K562 (cell line): ENCODE results near the gene MAN2B1. TPM values are rescaled to one million over a fixed set of nuclear protein-coding genes. Genes with fewer than 3 reads are reported as not detected.

Source experiments
- BRF2 ChIP-seq: IDR thresholded peaks from 3 replicates; pipeline ENCODE4 v1.6.1; 2011; ENCODE audit warnings: borderline replicate concordance, mild to moderate bottlenecking; ENCODE audit not compliant: insufficient read length, insufficient read depth
- CBFA2T2 ChIP-seq: fragments of 450-650 bp; conservative IDR thresholded peaks from 2 replicates; pipeline ENCODE4 v1.6.1; 2017; ENCODE audit warnings: mild to moderate bottlenecking
- CBX5 ChIP-seq: IDR thresholded peaks from 2 replicates; pipeline ENCODE4 v1.6.1; 2014; ENCODE audit warnings: low read depth, borderline replicate concordance
- EWSR1 ChIP-seq: fragments of 450-650 bp; IDR thresholded peaks from 2 replicates; pipeline ENCODE4 v1.6.1; 2018; ENCODE audit warnings: borderline replicate concordance, mild to moderate bottlenecking, low read depth, moderate library complexity; ENCODE audit not compliant: partially characterized antibody
- HDAC1 ChIP-seq, 2 experiments: fragments of 450-650 bp; IDR thresholded peaks; 2 replicates each; pipeline ENCODE4 v1.6.1; 2016 to 2017; ENCODE audit warnings: inconsistent platforms in 1 of 2, mild to moderate bottlenecking in 1 of 2, moderate library complexity in 1 of 2
- HDAC2 ChIP-seq: fragments of 450-650 bp; IDR thresholded peaks from 2 replicates; pipeline ENCODE4 v1.6.1; 2016; ENCODE audit warnings: mild to moderate bottlenecking
- IRF2 ChIP-seq: sonication (generic); formaldehyde crosslinking; IDR thresholded peaks from 2 replicates; pipeline ENCODE4 v1.8.1; 2022; ENCODE audit warnings: mild to moderate bottlenecking, missing genetic modification reagents
- MBD1 ChIP-seq: fragments of 250-450 bp; sonication (Bioruptor Pico); IDR thresholded peaks from 2 replicates; pipeline ENCODE4 v1.8.0; 2022; ENCODE audit warnings: inconsistent platforms
- MNT ChIP-seq, 2 experiments: fragments of 450-650 bp; conservative IDR thresholded peaks; 2 replicates each; pipeline ENCODE4 v1.6.1; 2017; ENCODE audit warnings: mild to moderate bottlenecking in 2 of 2, moderate library complexity in 2 of 2
- NBN ChIP-seq: fragments of 450-650 bp; IDR thresholded peaks from 2 replicates; pipeline ENCODE4 v1.6.1; 2016; ENCODE audit warnings: low read depth, mild to moderate bottlenecking
- NFE2 ChIP-seq: IDR thresholded peaks from 2 replicates; pipeline ENCODE4 v1.6.1; 2014; ENCODE audit warnings: antibody characterized with exemption, low read depth
- NR2F6 ChIP-seq: fragments of 450-650 bp; formaldehyde crosslinking; IDR thresholded peaks from 2 replicates; pipeline ENCODE4 v1.4.0; 2020; ENCODE audit warnings: mild to moderate bottlenecking
- POU5F1 ChIP-seq: fragments of 150-350 bp; IDR thresholded peaks from 2 replicates; pipeline ENCODE4 v1.6.1; 2014; ENCODE audit warnings: borderline replicate concordance, low read length, low read depth, mild to moderate bottlenecking; ENCODE audit not compliant: partially characterized antibody
- RBM25 ChIP-seq: fragments of 200-400 bp; formaldehyde crosslinking; IDR thresholded peaks from 2 replicates; pipeline ENCODE4 v1.6.1; 2018; ENCODE audit warnings: low read length, low read depth, moderate library complexity; ENCODE audit not compliant: severe bottlenecking
- RHOXF2B ChIP-seq: fragments of 250-450 bp; sonication (Bioruptor Pico); conservative IDR thresholded peaks from 2 replicates; pipeline ENCODE4 v1.5.1; 2021
- TEAD4 ChIP-seq, 2 experiments: sonication (generic) in 1 of 2; formaldehyde crosslinking in 1 of 2; IDR thresholded peaks; 2 replicates each; pipeline versions ENCODE4 v1.6.1 to v1.8.0; 2012 to 2022; ENCODE audit warnings: borderline replicate concordance in 1 of 2, inconsistent platforms in 1 of 2, low read length in 1 of 2, mild to moderate bottlenecking in 1 of 2, missing genetic modification reagents in 1 of 2
- TRIM24 ChIP-seq, 2 experiments: fragments of 450-650 bp; IDR thresholded peaks; 2 replicates each; pipeline ENCODE4 v1.6.1; 2016
- ZNF274 ChIP-seq: IDR thresholded peaks from 2 replicates; pipeline ENCODE4 v1.6.1; 2011; ENCODE audit warnings: low read depth, mild to moderate bottlenecking, low read length, moderate library complexity, borderline replicate concordance
- ZNF280B ChIP-seq: fragments of 250-450 bp; sonication (Bioruptor Pico); IDR thresholded peaks from 2 replicates; pipeline ENCODE4 v1.5.1; 2021; ENCODE audit warnings: mild to moderate bottlenecking
- ZNF347 ChIP-seq: fragments of 450-650 bp; formaldehyde crosslinking; IDR thresholded peaks from 2 replicates; pipeline ENCODE4 v1.4.0; 2020; ENCODE audit warnings: low read depth, mild to moderate bottlenecking, moderate library complexity
- ZNF57 ChIP-seq: fragments of 450-650 bp; formaldehyde crosslinking; IDR thresholded peaks from 2 replicates; pipeline ENCODE4 v1.4.0; 2020; ENCODE audit warnings: mild to moderate bottlenecking, moderate library complexity
- ZNF764 ChIP-seq: fragments of 250-450 bp; sonication (Bioruptor Pico); IDR thresholded peaks from 2 replicates; pipeline ENCODE4 v1.4.0; 2020; ENCODE audit warnings: low read depth, mild to moderate bottlenecking, moderate library complexity
- polyA plus RNA-seq, 8 experiments: library from polyadenylated mRNA; depleted of rRNA in 4 of 8; stranded (reverse) in 5 of 8; unstranded in 3 of 8; fragments of >200 nt; fragmentation: Nextera tagmentation in 2 of 8; fragmentation: Illumina TruSeq in 1 of 8; extraction: Ambion mirVana in 2 of 8; extraction: Trizol in 1 of 8; gene quantifications; 2 replicates each; pipeline versions ENCODE4 v1.2.1 to v1.2.3, GENCODE V29; 2011 to 2014; ENCODE audit warnings: inconsistent platforms in 1 of 8, missing spikeins in 1 of 8
- total RNA-seq, 7 experiments: library from RNA; depleted of rRNA in 6 of 7; stranded (reverse); fragments of >200 nt in 6 of 7; fragmentation: Illumina TruSeq in 2 of 7; extraction: Trizol in 2 of 7; gene quantifications; 2 replicates each; pipeline versions ENCODE4 v1.2.1 to v1.2.3, GENCODE V29; 2011 to 2021; ENCODE audit warnings: low replicate concordance in 1 of 7

The MAN2B1 gene
- total and polyA plus RNA-seq, 9 of the 15 experiments (the other 6 are each of a cell fraction or from before 2014, with no cell fraction given) = 0.59 to 33.8 (median 11.4) TPM

- TF ChIP-seq HDAC2 (no peak), RBM25 (peak; percentile 66), CBX5 (peak; percentile 93), ZNF57 (CRISPR knock-in tag) (no peak), ZNF280B (CRISPR knock-in tag) (peak; percentile 74; the same call in 1 of the 2 replicates), POU5F1 (no peak), IRF2 (CRISPR knock-in tag) (no peak), BRF2 (no peak), NR2F6 (CRISPR knock-in tag) (no peak), HDAC1 (IDR thresholded peaks at IDR 0.05) (no peak), ZNF274 (peak; percentile 81), CBFA2T2 (no peak), NFE2 (no peak), RHOXF2B (CRISPR knock-in tag) (no peak), MBD1 (CRISPR knock-in tag) (0 out of 2 replicates have a peak, but pooled peaks have one; percentile 5), ZNF764 (no peak), EWSR1 (no peak), TEAD4 (IDR thresholded peaks at IDR 0.05; ENCODE audit: low read length) (peak; percentile 65; the same call in 1 of the 2 replicates), TEAD4 (CRISPR knock-in tag; IDR thresholded peaks at IDR 0.05; ENCODE audit: borderline replicate concordance) (no peak), NBN (no peak), MNT (conservative IDR thresholded peaks at IDR 0.05) (no peak), TRIM24 (IDR thresholded peaks at IDR 0.05) (peak; percentile 6 to 67; a peak in 2 of 4 replicates), ZNF347 (no peak)
Measured at GRCh38 chr19:12628040-12629022, 38.2 kb downstream of the MAN2B1 start (continued).
